Testis (tissue), 3 donors: Measurements from ENCODE around the gene U2AF1L4. TPM values are rescaled to one million over a fixed set of nuclear protein-coding genes. Genes with fewer than 3 reads are reported as not detected.

Source experiments
- DNase-seq: peaks from one replicate; pipeline ENCODE4 v3.0.0-alpha.2; 2019
- H3K27ac ChIP-seq, 2 donors: fragments of 200-600 bp; sonication (generic); one replicate each; pipeline ENCODE4 v1.5.1; 2019
- H3K27me3 ChIP-seq: fragments of 200-600 bp; sonication (generic); one replicate; pipeline ENCODE4 v1.5.1; 2019
- H3K36me3 ChIP-seq: fragments of 200-600 bp; sonication (generic); one replicate; pipeline ENCODE4 v1.5.1; 2017; ENCODE audit warnings: low read depth; ENCODE audit errors: missing control alignments
- H3K4me1 ChIP-seq: fragments of 200-600 bp; sonication (generic); one replicate; pipeline ENCODE4 v1.5.1; 2019
- H3K4me3 ChIP-seq, 2 donors: fragments of 200-600 bp; sonication (generic); one replicate each; pipeline ENCODE4 v1.5.1; 2017 to 2019
- H3K9me3 ChIP-seq: fragments of 200-600 bp; sonication (generic); one replicate; pipeline ENCODE4 v1.5.1; 2017
- POLR2A ChIP-seq: fragments of 450-650 bp; IDR thresholded peaks from one replicate; pipeline ENCODE4 v1.6.1; 2017; ENCODE audit warnings: antibody characterized with exemption, mild to moderate bottlenecking, moderate library complexity
- WGBS, 2 donors: methylation state at CpG; one replicate each; pipeline ENCODE4 v1.1.5; 2018; 5-methylcytosine and 5-hydroxymethylcytosine counted together
- intact Hi-C: fragments of 100-400 bp; cut with DNase I; formaldehyde crosslinking; loops from one replicate; pipeline ENCODE4 v1.15.1; 2023; ENCODE audit warnings: low total_unique reads
- polyA plus RNA-seq: library from polyadenylated mRNA; stranded (reverse); fragments of 350-450 nt; fragmentation: Illumina TruSeq; extraction: RNeasy Lipid Tissue Mini Kit (QIAGEN cat#74804); gene quantifications from one replicate; pipeline ENCODE4 v1.2.3, GENCODE V29; 2014; ENCODE audit warnings: low read depth, low replicate concordance; ENCODE audit not compliant: insufficient read depth
- total RNA-seq, 2 donors: library from RNA; depleted of rRNA; stranded (reverse); fragments of >200 nt; gene quantifications; one replicate each; pipeline ENCODE4 v1.2.3, GENCODE V29; 2016
- TF ChIP-seq, protein P1 (sequence below), 3 experiments: fragments of 450-650 bp in 2 of 3; fragments of 200-600 bp in 1 of 3; sonication (generic) in 1 of 3; IDR thresholded peaks; one replicate each; pipeline ENCODE4 v1.5.1; 2016 to 2019; ENCODE audit warnings: antibody characterized with exemption in 3 of 3, mild to moderate bottlenecking in 2 of 3, moderate library complexity in 1 of 3

The U2AF1L4 gene
- total and polyA plus RNA-seq, 3 donors from 2014 or later: 45.3 to 49.6 (median 47.2) TPM

DNA sequence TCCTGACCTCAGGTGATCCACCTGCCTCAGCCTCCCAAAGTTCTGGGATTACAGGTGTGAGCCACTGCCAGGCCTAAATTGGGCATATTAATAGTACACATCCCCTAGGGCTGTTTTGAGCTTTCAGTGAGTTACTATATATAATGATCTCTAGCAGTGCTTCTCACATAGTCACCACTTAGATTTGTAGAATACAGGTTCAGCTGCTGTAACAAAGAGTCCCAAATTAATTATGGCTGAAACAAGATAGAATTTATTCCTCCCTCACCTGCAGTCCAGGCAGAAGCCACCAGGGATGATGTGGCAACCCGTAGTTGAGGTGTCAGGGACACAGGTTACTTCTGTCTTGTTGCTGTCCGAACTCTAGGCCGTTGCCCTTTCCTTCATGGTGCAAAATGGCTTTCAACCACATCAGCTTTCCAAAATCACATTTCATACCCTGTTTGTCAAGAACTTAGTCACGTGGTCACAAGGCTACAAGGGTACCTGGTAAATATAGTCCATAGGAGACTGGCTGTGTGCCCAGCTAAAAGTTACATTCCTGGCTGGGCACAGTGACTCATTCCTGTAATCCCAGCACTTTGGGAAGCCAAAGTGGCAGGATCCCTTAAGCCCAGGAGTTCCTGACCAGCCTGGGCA, 15.6 kb upstream of the U2AF1L4 start:
- Histone ChIP-seq H3K4me3 (no peak overlapping the region), H3K9me3 (no peaks in the 10 kb centered on the region), H3K27me3 (no peaks in the 10 kb centered on the region), H3K27ac (no peak overlapping the region), H3K36me3 (no peaks in the 10 kb centered on the region), H3K4me1 (peaks cover 20% of the 10 kb centered on the region)
- 91 to 93% methylated on average over 4 of the region's 4 CpGs for WGBS, 2 donors
- TF ChIP-seq, protein P1, sequence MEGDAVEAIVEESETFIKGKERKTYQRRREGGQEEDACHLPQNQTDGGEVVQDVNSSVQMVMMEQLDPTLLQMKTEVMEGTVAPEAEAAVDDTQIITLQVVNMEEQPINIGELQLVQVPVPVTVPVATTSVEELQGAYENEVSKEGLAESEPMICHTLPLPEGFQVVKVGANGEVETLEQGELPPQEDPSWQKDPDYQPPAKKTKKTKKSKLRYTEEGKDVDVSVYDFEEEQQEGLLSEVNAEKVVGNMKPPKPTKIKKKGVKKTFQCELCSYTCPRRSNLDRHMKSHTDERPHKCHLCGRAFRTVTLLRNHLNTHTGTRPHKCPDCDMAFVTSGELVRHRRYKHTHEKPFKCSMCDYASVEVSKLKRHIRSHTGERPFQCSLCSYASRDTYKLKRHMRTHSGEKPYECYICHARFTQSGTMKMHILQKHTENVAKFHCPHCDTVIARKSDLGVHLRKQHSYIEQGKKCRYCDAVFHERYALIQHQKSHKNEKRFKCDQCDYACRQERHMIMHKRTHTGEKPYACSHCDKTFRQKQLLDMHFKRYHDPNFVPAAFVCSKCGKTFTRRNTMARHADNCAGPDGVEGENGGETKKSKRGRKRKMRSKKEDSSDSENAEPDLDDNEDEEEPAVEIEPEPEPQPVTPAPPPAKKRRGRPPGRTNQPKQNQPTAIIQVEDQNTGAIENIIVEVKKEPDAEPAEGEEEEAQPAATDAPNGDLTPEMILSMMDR (IDR thresholded peaks at IDR 0.05): no peak
- TF ChIP-seq POLR2A: no peak
- intact Hi-C loops: no loop called here
- DNase-seq: no peak

- intact Hi-C loops: no loop called here
- no peaks in the 10 kb centered on the region for H3K36me3 ChIP-seq
- no peak for DNase-seq
Measured at GRCh38 chr19:35759697-35760096, 14.5 kb upstream of the U2AF1L4 start.

DNA sequence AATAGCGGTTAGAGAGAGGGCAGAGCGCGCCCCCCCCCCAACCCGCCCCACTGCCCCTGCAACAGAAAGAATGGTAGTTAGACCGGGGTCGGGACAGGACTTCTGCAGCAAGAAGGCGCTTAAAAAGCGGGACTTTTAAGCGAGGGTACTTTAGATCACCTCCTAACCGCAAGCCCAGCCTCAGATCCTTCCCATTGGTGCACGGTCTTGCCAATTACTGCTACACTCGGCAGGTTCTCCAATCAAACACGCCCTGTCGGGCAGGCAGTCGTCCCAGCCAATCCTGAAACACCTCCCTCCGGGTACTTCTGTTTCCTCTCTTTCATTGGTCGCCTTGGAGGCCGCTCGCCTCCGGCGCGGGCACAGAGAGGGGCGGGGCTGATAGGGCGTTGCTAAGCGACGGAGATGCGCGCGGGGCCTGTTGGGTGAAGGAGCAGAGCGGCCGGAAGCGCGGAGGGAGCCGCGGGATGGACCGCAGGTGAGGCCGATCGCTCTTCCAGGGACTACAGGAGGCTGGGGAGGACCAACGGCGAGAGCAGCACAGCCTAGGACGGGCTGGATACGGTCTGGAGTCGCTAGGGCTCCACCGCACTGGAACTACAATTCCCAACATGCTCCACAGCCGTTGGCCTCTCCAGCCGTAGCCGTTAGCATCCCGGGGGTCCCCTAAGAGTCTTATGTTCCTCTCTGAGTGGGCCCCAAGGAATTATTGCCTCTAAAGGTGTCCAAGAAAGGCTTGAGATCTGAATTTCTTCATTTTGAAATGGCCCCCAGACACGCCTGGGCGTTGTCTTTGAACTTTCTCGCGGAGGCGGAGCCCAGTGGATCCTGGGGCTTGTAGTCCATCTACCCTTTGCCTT, 12.8 kb upstream of the U2AF1L4 start, which contains the start of gene PROSER3:
Gene PROSER3 (plus strand): TSS at position 428 of the 860 bp plus-strand sequence. CDS start 40 bp downstream, at position 468.
- H3K9me3 ChIP-seq: no peaks in the 10 kb centered on the region
- intact Hi-C loops: no loop called here
- no peaks in the 10 kb centered on the region for H3K27me3 ChIP-seq
- peak within 1 kb of the TSS; percentile 91 to 97 for H3K27ac ChIP-seq
- TF ChIP-seq POLR2A: no peak
- TF ChIP-seq, protein P1 (IDR thresholded peaks at IDR 0.05): peak in 1 of 3 experiments; percentile 1
- 0% methylated on average over 32 to 44 of the region's 53 CpGs for WGBS, 2 donors
- H3K4me3 ChIP-seq: peak within 1 kb of the TSS; percentile 88 to 92
- peak; percentile 99 for DNase-seq
- H3K36me3 ChIP-seq: no peaks in the 10 kb centered on the region
- H3K4me1 ChIP-seq: peaks cover 24% of the 10 kb centered on the region

More at GRCh38 chr19:35759697-35760096, 14.5 kb upstream of the U2AF1L4 start:
- H3K9me3 ChIP-seq: no peaks in the 10 kb centered on the region
- TF ChIP-seq, protein P1 (IDR thresholded peaks at IDR 0.05): no peak
- TF ChIP-seq POLR2A: no peak
- peaks cover 24% of the 10 kb centered on the region for H3K4me1 ChIP-seq
- H3K27ac ChIP-seq: no peak overlapping the region
- 83 to 88% methylated on average over 1 to 2 of the region's 2 CpGs for whole genome bisulfite sequencing, 2 donors
- H3K27me3 ChIP-seq: no peaks in the 10 kb centered on the region
- H3K4me3 ChIP-seq: no peak overlapping the region

DNA sequence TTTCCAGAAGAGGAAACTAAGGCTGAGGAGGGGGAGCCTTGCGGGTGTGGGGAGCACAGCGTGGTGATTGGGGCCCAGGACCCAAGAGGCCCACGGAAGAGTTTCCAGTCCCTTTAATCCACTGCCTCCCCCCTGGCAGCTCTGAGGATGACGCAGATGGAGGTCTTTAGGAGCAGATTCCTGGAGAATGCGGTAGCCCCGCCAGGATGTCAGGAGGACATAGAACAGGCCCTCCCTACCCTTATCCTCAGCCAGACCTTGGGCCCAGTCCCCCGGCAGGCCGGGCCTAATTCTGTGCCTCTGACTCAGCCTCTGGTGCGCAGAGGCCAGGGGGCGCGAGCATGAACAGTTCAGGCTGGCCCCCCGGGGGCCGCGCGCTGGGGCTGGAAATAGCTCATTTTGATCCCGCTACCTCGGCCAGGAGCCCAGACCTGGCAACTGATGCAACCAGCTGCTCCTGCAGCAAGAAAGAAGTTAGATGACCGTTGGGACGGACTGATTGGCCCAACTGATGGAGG, 12.1 kb upstream of the U2AF1L4 start:
- no peak for TF ChIP-seq POLR2A
- TF ChIP-seq, protein P1 (IDR thresholded peaks at IDR 0.05): no peak
- Histone ChIP-seq H3K4me3 (peak overlapping the region; percentile 88 to 92), H3K36me3 (no peaks in the 10 kb centered on the region), H3K9me3 (no peaks in the 10 kb centered on the region), H3K27ac (peak overlapping the region; percentile 91 to 97), H3K4me1 (peaks cover 24% of the 10 kb centered on the region), H3K27me3 (no peaks in the 10 kb centered on the region)
- 4 to 8% methylated on average over 12 to 14 of the region's 19 CpGs for WGBS, 2 donors
- peak; percentile 91 for DNase-seq
- intact Hi-C loops: no loop called here
